IMR-90 (cell line): ENCODE data around the gene CELF5. TPM values are rescaled to one million over a fixed set of nuclear protein-coding genes. Genes with fewer than 3 reads are reported as not detected.

Experiments used
- ATAC-seq: fragments of 200-7000 bp; cut with Tn5 transposase; 2 replicates; pipeline ENCODE4 v1.9.1; 2020; ENCODE audit warnings: low read depth, mild to moderate bottlenecking, moderate library complexity
- BruUV-seq: library from RNA; stranded (reverse); fragments of 400-500 nt; replicated peaks from 2 replicates; lab custom pipeline; 2021; lab: Mats Ljungman, UMichigan
- CTCF ChIA-PET: fragments of 300-600 bp; formaldehyde crosslinking; extraction: SDS; loops from one replicate; lab custom pipeline; 2021; ENCODE audit warnings: antibody characterized with exemption; lab: Yijun Ruan, JAX
- POLR2A ChIA-PET: fragments of 300-600 bp; sonication (Branson Sonifier 250); formaldehyde crosslinking; loops from one replicate; lab custom pipeline; 2022; ENCODE audit warnings: antibody characterized with exemption; ENCODE audit not compliant: unreplicated experiment; lab: Charles Lee
- DNase-seq: peaks from one replicate; pipeline ENCODE4 v3.0.0; 2013
- H2AFZ ChIP-seq: replicated peaks from 2 replicates; pipeline ENCODE3; 2013; ENCODE audit warnings: low read length, mild to moderate bottlenecking; ENCODE audit not compliant: poor library complexity
- H2AK5ac ChIP-seq: 2 replicates; pipeline ENCODE4 v1.6.1; 2013; ENCODE audit warnings: low read depth, low read length, inconsistent platforms
- H2AK9ac ChIP-seq: replicated peaks from 2 replicates; pipeline ENCODE3; 2013; ENCODE audit warnings: mild to moderate bottlenecking, low read depth, low read length, moderate library complexity; ENCODE audit not compliant: poor library complexity
- H2BK120ac ChIP-seq: 2 replicates; pipeline ENCODE4 v1.6.1; 2013; ENCODE audit warnings: low read depth, low read length, inconsistent platforms
- H2BK15ac ChIP-seq: 3 replicates; pipeline ENCODE4 v1.6.1; 2013; ENCODE audit warnings: low read depth, low read length, inconsistent platforms
- H2BK20ac ChIP-seq: 2 replicates; pipeline ENCODE4 v1.6.1; 2013; ENCODE audit warnings: low read depth, mild to moderate bottlenecking, inconsistent platforms, low read length, moderate library complexity
- H2BK5ac ChIP-seq: 2 replicates; pipeline ENCODE4 v1.6.1; 2013; ENCODE audit warnings: mild to moderate bottlenecking, low read depth, low read length, inconsistent platforms; ENCODE audit not compliant: poor library complexity, severe bottlenecking
- H3K14ac ChIP-seq: replicated peaks from 2 replicates; pipeline ENCODE4 v1.6.1; 2013; ENCODE audit warnings: low read depth, low read length, inconsistent platforms
- H3K18ac ChIP-seq: 2 replicates; pipeline ENCODE4 v1.6.1; 2013; ENCODE audit warnings: low read depth, low read length, control low read depth
- H3K23ac ChIP-seq: 2 replicates; pipeline ENCODE4 v1.6.1; 2013; ENCODE audit warnings: low read depth, low read length, inconsistent platforms
- H3K27ac ChIP-seq: 2 replicates; pipeline ENCODE4 v1.5.1; 2013; ENCODE audit warnings: mild to moderate bottlenecking, control low read depth, low read length; ENCODE audit not compliant: insufficient read depth
- H3K27me3 ChIP-seq: 2 replicates; pipeline ENCODE4 v1.6.1; 2013; ENCODE audit warnings: low read length; ENCODE audit not compliant: control insufficient read depth, insufficient read depth
- H3K36me3 ChIP-seq: 2 replicates; pipeline ENCODE4 v1.6.1; 2013; ENCODE audit warnings: low read length, mixed read lengths; ENCODE audit not compliant: control insufficient read depth, insufficient read depth
- H3K4ac ChIP-seq: 2 replicates; pipeline ENCODE4 v1.6.1; 2013; ENCODE audit warnings: low read depth, low read length, inconsistent platforms
- H3K4me1 ChIP-seq: 2 replicates; pipeline ENCODE4 v1.6.1; 2013; ENCODE audit warnings: low read length, mixed read lengths; ENCODE audit not compliant: control insufficient read depth, insufficient read depth
- H3K4me2 ChIP-seq: 2 replicates; pipeline ENCODE4 v1.6.1; 2013; ENCODE audit warnings: low read depth, mild to moderate bottlenecking, control low read depth, low read length, moderate library complexity
- H3K4me3 ChIP-seq: 2 replicates; pipeline ENCODE4 v1.5.1; 2013; ENCODE audit warnings: low read depth, mild to moderate bottlenecking, control low read depth, low read length, moderate library complexity; ENCODE audit not compliant: insufficient read depth
- H3K56ac ChIP-seq: 2 replicates; pipeline ENCODE4 v1.6.1; 2013; ENCODE audit warnings: low read length, inconsistent platforms; ENCODE audit not compliant: insufficient read depth; ENCODE audit errors: extremely low read depth
- H3K79me1 ChIP-seq, 2 experiments: 2 replicates each; pipeline ENCODE4 v1.6.1; 2013; ENCODE audit warnings: low read length in 2 of 2, inconsistent platforms in 1 of 2, low read depth in 1 of 2
- H3K9ac ChIP-seq: 2 replicates; pipeline ENCODE4 v1.6.1; 2013; ENCODE audit warnings: low read depth, low read length, control low read depth
- H3K9me1 ChIP-seq: 2 replicates; pipeline ENCODE4 v1.6.1; 2013; ENCODE audit warnings: low read length, inconsistent platforms; ENCODE audit not compliant: insufficient read depth
- H3K9me3 ChIP-seq: 2 replicates; pipeline ENCODE4 v1.6.1; 2013; ENCODE audit warnings: low read length; ENCODE audit not compliant: control insufficient read depth, insufficient read depth
- H4K20me1 ChIP-seq: 2 replicates; pipeline ENCODE4 v1.6.1; 2013; ENCODE audit warnings: low read length, inconsistent platforms; ENCODE audit not compliant: insufficient read depth
- H4K5ac ChIP-seq: 2 replicates; pipeline ENCODE4 v1.6.1; 2013; ENCODE audit warnings: mild to moderate bottlenecking, low read depth, low read length, control low read depth
- H4K8ac ChIP-seq, 2 experiments: 2 replicates each; pipeline ENCODE4 v1.6.1; 2013; ENCODE audit warnings: low read depth in 2 of 2, low read length in 2 of 2, control low read depth in 1 of 2, inconsistent platforms in 1 of 2
- H4K91ac ChIP-seq: 2 replicates; pipeline ENCODE4 v1.6.1; 2013; ENCODE audit warnings: low read depth, low read length, inconsistent platforms; ENCODE audit not compliant: insufficient read depth
- BHLHE40 ChIP-seq: fragments of 150-350 bp; IDR thresholded peaks from 2 replicates; pipeline ENCODE4 v1.6.1; 2016; ENCODE audit warnings: mild to moderate bottlenecking, low read depth, low read length
- CEBPB ChIP-seq: IDR thresholded peaks from 2 replicates; pipeline ENCODE4 v1.6.1; 2012; ENCODE audit warnings: low read depth, low read length, improper control_type of control experiment
- CHD1 ChIP-seq: IDR thresholded peaks from 2 replicates; pipeline ENCODE4 v1.6.1; 2012; ENCODE audit warnings: low read depth, low read length, improper control_type of control experiment
- CTCF ChIP-seq: conservative IDR thresholded peaks from 2 replicates; pipeline ENCODE4 v1.5.1; 2012; ENCODE audit warnings: mild to moderate bottlenecking, low read depth, low read length, improper control_type of control experiment
- MAFK ChIP-seq: IDR thresholded peaks from 2 replicates; pipeline ENCODE4 v1.6.1; 2012; ENCODE audit warnings: low read depth, low read length, improper control_type of control experiment
- MAZ ChIP-seq: IDR thresholded peaks from 2 replicates; pipeline ENCODE4 v1.6.1; 2012; ENCODE audit warnings: low read depth, mild to moderate bottlenecking, low read length, improper control_type of control experiment, moderate library complexity, borderline replicate concordance
- RAD21 ChIP-seq: IDR thresholded peaks from 2 replicates; pipeline ENCODE4 v1.6.1; 2012; ENCODE audit warnings: low read length, improper control_type of control experiment
- SMC3 ChIP-seq: fragments of 150-350 bp; IDR thresholded peaks from 2 replicates; pipeline ENCODE4 v1.6.1; 2016; ENCODE audit warnings: low read depth, mild to moderate bottlenecking, antibody characterized with exemption, low read length, moderate library complexity
- USF2 ChIP-seq: fragments of 150-350 bp; IDR thresholded peaks from 2 replicates; pipeline ENCODE4 v1.6.1; 2017; ENCODE audit warnings: mild to moderate bottlenecking, antibody characterized with exemption, low read length, low read depth
- WGBS, 2 experiments: methylation state at CpG; one replicate each; pipeline versions ENCODE4 v1.1.5 to v1.1.7; 2013; ENCODE audit warnings: missing lambda C conversion rate in 2 of 2; ENCODE audit not compliant: insufficient read length in 1 of 2; ENCODE audit errors: extremely low coverage in 2 of 2; 5-methylcytosine and 5-hydroxymethylcytosine counted together
- dilution Hi-C: fragments of 300-500 bp; cut with HindIII; formaldehyde crosslinking; loops from one replicate; pipeline ENCODE4 v1.14.3; 2018; ENCODE audit warnings: low sequenced_read_pairs; ENCODE audit not compliant: unreplicated experiment
- in situ Hi-C: fragments of 300-500 bp; cut with MboI; formaldehyde crosslinking; loops from 3 replicates; pipeline ENCODE4 v1.14.3; 2019; ENCODE audit warnings: low sequenced_read_pairs, inconsistent platforms, mixed read lengths
- intact Hi-C: fragments of 100-400 bp; cut with micrococcal nuclease; formaldehyde crosslinking; loops from 2 replicates; pipeline ENCODE4 v1.10.0; 2022
- polyA plus RNA-seq, 3 experiments: library from polyadenylated mRNA; depleted of rRNA; stranded (reverse); fragments of >200 nt; gene quantifications; 2 replicates each; pipeline ENCODE4 v1.2.3, GENCODE V29; 2012; ENCODE audit warnings: low replicate concordance in 1 of 3
- total RNA-seq: library from RNA; depleted of rRNA; stranded (reverse); fragments of >200 nt; gene quantifications from 2 replicates; pipeline ENCODE4 v1.2.3, GENCODE V29; 2012

Gene CELF5
- total and polyA plus RNA-seq, 2 of the 4 experiments (the other 2 are of a cell fraction) = 0.02 TPM; not detected in 1

GRCh38 chr19:3211191-3211590 is 13.3 kb upstream of the CELF5 start:
- Histone ChIP-seq H3K23ac (no peak overlapping the region), H3K4me3 (no peak overlapping the region), H2AK5ac (no peak overlapping the region), H2AFZ (no peak overlapping the region), H3K4ac (no peak overlapping the region), H2AK9ac (no peak overlapping the region), H2BK120ac (no peak overlapping the region), H3K56ac (no peak overlapping the region), H3K18ac (no peak overlapping the region), H3K9me3 (no peaks in the 10 kb centered on the region), H3K9ac (no peak overlapping the region), H3K14ac (no peak overlapping the region), H4K20me1 (peaks cover 13% of the 10 kb centered on the region), H2BK20ac (no peak overlapping the region), H3K36me3 (peaks cover 15% of the 10 kb centered on the region), H3K79me1 (no peaks in the 10 kb centered on the region), H3K4me1 (no peaks in the 10 kb centered on the region), H2BK15ac (no peak overlapping the region), H4K5ac (no peak overlapping the region), H3K4me2 (no peak overlapping the region), H3K27ac (no peak overlapping the region), H2BK5ac (no peak overlapping the region), H3K27me3 (no peaks in the 10 kb centered on the region), H4K91ac (no peak overlapping the region), H4K8ac (no peak overlapping the region), H3K9me1 (no peaks in the 10 kb centered on the region)
- WGBS, 2 experiments = no CpG with 5 or more reads among the region's 12 CpGs
- no peak for DNase-seq
- in situ Hi-C loops (no loop called here), intact Hi-C loops (no loop called here), dilution Hi-C loops (no loop called here)
- ChIA-PET CTCF (no interaction called here), POLR2A (no interaction called here)
- no TSS peak for BruUV-seq
- ATAC-seq = no peak
- TF ChIP-seq CTCF (no peak), BHLHE40 (no peak), USF2 (no peak), RAD21 (no peak), CEBPB (no peak), MAFK (no peak), MAZ (no peak), CHD1 (no peak), SMC3 (no peak)
